H1 (cell line): ENCODE measurements around the gene RALGDS.

Experiments used
- BACH1 ChIP-seq: IDR thresholded peaks from 2 replicates; pipeline ENCODE4 v1.6.1; 2012; ENCODE audit warnings: low read length, improper control_type of control experiment
- CHD2 ChIP-seq: IDR thresholded peaks from 2 replicates; pipeline ENCODE4 v1.6.1; 2012; ENCODE audit warnings: low read length, improper control_type of control experiment
- MAFK ChIP-seq: IDR thresholded peaks from 2 replicates; pipeline ENCODE4 v1.6.1; 2012; ENCODE audit warnings: low read depth, mild to moderate bottlenecking, improper control_type of control experiment, low read length
- POLR2A ChIP-seq, 2 experiments: IDR thresholded peaks; 1 replicate in 1 of 2; 2 replicates in 1 of 2; pipeline ENCODE4 v1.6.1; 2011; ENCODE audit warnings: low read depth in 2 of 2, low read length in 2 of 2, mild to moderate bottlenecking in 2 of 2; ENCODE audit errors: control extremely low read depth in 1 of 2
- POLR2AphosphoS5 ChIP-seq: IDR thresholded peaks from 2 replicates; pipeline ENCODE4 v1.6.1; 2011; ENCODE audit warnings: low read depth, low read length
- RAD21 ChIP-seq, 2 experiments: IDR thresholded peaks in 1 of 2; conservative IDR thresholded peaks in 1 of 2; 2 replicates each; pipeline ENCODE4 v1.6.1; 2011; ENCODE audit warnings: low read depth in 2 of 2, low read length in 2 of 2, improper control_type of control experiment in 1 of 2, inconsistent platforms in 1 of 2, mild to moderate bottlenecking in 1 of 2, moderate library complexity in 1 of 2
- RFX5 ChIP-seq: IDR thresholded peaks from 2 replicates; pipeline ENCODE4 v1.6.1; 2011; ENCODE audit warnings: low read depth, low read length, improper control_type of control experiment, borderline replicate concordance
- TAF1 ChIP-seq: IDR thresholded peaks from 2 replicates; pipeline ENCODE4 v1.6.1; 2011; ENCODE audit warnings: mild to moderate bottlenecking, low read depth, low read length
- TCF12 ChIP-seq: IDR thresholded peaks from 2 replicates; pipeline ENCODE4 v1.6.1; 2011; ENCODE audit warnings: low read depth, mild to moderate bottlenecking, low read length
- USF2 ChIP-seq: IDR thresholded peaks from 2 replicates; pipeline ENCODE4 v1.6.1; 2011; ENCODE audit warnings: low read length, improper control_type of control experiment
- YY1 ChIP-seq: IDR thresholded peaks from 2 replicates; pipeline ENCODE4 v1.6.1; 2011; ENCODE audit warnings: low read depth, mild to moderate bottlenecking, low read length
- TF ChIP-seq, protein P1 (sequence below): IDR thresholded peaks from 2 replicates; pipeline ENCODE4 v1.6.1; 2011; ENCODE audit warnings: low read depth, mild to moderate bottlenecking, low read length; ENCODE audit not compliant: insufficient read depth
- TF ChIP-seq, protein P2 (sequence below), 3 experiments: IDR thresholded peaks; 1 replicate in 2 of 3; 2 replicates in 1 of 3; pipeline versions ENCODE4 v1.5.1 to v1.6.1; 2011; ENCODE audit warnings: low read length in 3 of 3, mild to moderate bottlenecking in 3 of 3, inconsistent platforms in 2 of 3, low read depth in 1 of 3, moderate library complexity in 1 of 3; ENCODE audit not compliant: insufficient read depth in 1 of 3; ENCODE audit errors: control extremely low read depth in 1 of 3

DNA sequence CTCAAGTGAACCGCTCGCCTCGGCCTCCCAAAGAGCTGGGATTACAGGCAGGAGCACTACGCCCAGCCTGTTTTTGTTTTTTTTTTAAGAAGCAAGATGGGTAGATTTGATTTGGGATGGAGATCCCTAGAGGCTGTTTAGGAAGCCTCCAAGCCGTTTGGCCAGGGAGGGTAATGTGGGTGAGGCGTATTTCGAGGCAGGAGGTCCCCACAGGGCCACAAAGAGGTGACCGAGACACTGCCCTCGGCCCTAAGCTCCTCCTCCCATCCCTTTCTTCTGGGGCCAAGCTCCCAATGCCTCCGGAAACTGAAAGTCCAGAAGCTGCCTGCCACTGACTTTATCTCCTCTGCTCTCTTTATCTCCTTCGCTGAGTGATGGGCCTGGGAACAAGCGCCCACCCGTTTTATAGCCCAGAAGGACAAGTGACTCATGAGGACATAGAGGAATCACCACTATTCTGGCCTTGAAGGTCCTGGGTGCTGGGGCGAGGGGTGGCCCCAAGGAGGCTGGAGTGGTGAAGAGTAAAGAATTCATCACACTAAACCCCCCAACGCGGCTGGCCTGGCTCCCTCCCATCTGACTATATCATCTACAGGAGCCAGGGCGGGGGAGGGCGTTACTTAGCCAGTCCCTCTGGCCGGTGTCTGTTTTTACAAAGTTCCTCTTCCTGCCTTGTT lies 2.0 kb upstream of the RALGDS start:
- TF ChIP-seq, protein P1, sequence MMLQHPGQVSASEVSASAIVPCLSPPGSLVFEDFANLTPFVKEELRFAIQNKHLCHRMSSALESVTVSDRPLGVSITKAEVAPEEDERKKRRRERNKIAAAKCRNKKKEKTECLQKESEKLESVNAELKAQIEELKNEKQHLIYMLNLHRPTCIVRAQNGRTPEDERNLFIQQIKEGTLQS, result no peak
- TF ChIP-seq TCF12, result no peak
- no peak for TF ChIP-seq YY1
- TF ChIP-seq POLR2AphosphoS5, result no peak
- TF ChIP-seq, protein P2, sequence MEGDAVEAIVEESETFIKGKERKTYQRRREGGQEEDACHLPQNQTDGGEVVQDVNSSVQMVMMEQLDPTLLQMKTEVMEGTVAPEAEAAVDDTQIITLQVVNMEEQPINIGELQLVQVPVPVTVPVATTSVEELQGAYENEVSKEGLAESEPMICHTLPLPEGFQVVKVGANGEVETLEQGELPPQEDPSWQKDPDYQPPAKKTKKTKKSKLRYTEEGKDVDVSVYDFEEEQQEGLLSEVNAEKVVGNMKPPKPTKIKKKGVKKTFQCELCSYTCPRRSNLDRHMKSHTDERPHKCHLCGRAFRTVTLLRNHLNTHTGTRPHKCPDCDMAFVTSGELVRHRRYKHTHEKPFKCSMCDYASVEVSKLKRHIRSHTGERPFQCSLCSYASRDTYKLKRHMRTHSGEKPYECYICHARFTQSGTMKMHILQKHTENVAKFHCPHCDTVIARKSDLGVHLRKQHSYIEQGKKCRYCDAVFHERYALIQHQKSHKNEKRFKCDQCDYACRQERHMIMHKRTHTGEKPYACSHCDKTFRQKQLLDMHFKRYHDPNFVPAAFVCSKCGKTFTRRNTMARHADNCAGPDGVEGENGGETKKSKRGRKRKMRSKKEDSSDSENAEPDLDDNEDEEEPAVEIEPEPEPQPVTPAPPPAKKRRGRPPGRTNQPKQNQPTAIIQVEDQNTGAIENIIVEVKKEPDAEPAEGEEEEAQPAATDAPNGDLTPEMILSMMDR (IDR thresholded peaks at IDR 0.05; ENCODE audit: control extremely low read depth in 1 of 3, insufficient read depth in 1 of 3, low read depth in 1 of 3, low read length in 3 of 3), result no peak
- TF ChIP-seq BACH1, result no peak
- no peak for TF ChIP-seq TAF1
- no peak for TF ChIP-seq RFX5
- no peak for TF ChIP-seq MAFK
- TF ChIP-seq RAD21 (IDR thresholded peaks at IDR 0.05 in 1 of 2, conservative IDR thresholded peaks at IDR 0.05 in 1 of 2; ENCODE audit: low read depth in 2 of 2, low read length in 2 of 2), result no peak
- no peak for TF ChIP-seq CHD2
- TF ChIP-seq USF2, result no peak
- TF ChIP-seq POLR2A (IDR thresholded peaks at IDR 0.05; ENCODE audit: control extremely low read depth in 1 of 2, low read depth in 2 of 2, low read length in 2 of 2), result no peak
